Measurements from ENCODE around the gene THAP3.

Gene THAP3

DNA sequence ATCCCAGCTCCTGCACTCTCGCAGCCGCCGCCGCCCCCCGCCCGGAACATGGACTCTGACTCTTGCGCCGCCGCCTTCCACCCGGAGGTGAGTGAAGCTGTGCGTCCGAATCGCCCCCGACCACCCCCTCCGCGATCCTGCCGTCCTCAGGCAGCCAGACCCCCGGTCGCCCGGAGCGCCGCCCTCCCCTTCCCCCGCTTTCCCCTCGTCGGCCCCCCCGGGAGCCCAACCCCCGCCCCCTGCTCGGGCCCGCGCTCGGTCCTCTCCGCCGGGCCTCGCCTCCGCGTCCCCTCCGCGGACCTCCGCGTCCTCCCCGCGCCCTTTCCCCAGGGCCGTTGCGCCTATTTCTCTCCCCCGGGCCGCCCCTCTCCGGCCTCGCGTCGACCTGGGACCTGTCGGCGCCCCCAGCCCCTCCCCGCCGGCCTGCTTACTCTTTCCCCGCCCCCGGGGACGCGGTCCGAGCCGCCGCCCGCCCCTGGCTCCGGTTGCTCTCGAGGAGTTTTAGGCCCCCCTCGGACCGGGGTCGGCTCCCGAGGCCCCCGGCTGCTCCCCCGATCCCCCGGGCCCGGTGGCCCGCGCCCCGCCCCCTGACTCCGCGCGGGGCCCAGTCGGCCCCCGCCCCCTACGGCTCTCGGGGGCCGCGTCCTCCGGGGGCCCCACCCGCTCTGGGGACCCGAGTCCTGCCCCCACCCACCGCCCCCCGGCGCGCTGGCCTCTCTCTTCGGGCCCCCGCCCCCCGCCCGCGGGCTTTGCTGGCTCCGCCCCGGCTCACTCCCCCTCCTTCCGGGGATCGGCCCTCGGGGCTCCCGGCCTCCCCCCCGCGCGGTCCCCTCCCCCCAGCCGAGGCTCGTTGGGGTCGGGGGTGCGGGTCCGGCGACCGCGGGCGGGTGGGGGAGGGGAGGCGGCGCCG, 10.4 kb upstream of the THAP3 start:
- TF ChIP-seq, protein P1, sequence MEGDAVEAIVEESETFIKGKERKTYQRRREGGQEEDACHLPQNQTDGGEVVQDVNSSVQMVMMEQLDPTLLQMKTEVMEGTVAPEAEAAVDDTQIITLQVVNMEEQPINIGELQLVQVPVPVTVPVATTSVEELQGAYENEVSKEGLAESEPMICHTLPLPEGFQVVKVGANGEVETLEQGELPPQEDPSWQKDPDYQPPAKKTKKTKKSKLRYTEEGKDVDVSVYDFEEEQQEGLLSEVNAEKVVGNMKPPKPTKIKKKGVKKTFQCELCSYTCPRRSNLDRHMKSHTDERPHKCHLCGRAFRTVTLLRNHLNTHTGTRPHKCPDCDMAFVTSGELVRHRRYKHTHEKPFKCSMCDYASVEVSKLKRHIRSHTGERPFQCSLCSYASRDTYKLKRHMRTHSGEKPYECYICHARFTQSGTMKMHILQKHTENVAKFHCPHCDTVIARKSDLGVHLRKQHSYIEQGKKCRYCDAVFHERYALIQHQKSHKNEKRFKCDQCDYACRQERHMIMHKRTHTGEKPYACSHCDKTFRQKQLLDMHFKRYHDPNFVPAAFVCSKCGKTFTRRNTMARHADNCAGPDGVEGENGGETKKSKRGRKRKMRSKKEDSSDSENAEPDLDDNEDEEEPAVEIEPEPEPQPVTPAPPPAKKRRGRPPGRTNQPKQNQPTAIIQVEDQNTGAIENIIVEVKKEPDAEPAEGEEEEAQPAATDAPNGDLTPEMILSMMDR (IDR thresholded peaks at IDR 0.05; ENCODE audit: borderline replicate concordance, insufficient read depth, low read depth, low read length), result no peak
- peak overlapping the region; percentile 94 for H3K4me3 ChIP-seq (ENCODE audit: low read depth, low read length)

DNA sequence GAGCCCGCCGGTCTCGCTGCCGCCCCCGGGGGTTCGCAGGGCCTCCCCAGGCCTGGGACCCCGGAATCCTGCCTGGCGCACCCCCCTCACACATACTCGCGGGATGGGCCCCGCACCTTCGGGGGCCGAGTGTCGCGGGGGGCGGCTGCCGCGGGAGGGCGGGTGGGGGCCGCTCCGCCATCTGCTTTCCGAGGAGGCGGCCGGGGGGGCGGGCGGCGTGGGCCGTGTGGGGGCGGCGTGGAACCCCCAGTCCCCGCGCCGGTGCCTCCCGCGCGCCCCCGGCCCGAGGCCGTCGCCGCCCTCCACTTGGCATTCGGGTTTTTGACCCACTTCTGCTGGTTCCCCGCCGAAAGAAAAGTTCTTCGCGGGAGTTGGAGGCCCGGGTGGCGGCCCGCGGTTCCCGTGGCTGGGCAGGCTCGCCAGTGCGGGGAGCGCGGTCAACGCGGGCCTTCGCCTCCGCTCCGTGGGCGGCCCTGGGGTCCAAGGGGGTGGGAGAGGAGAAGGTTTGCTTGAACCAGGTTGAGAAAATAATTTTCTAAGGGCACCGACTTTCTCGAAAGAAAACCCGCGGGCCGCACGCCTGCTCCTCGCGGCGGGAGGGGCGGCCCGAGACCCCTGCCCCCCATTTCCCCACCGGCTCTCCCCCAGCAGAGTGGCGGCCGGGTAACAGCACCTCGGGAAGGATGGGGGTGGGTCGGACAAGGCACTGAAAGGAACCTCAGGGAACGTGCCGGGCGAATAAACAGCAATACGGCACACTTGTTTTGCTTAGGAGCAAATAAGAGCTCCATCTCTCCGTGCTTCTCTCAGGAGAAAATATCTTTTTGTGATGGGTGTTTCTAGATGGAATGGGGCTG, 9.5 kb upstream of the THAP3 start:
- TF ChIP-seq, protein P1 (IDR thresholded peaks at IDR 0.05; ENCODE audit: borderline replicate concordance, insufficient read depth, low read depth, low read length), result no peak
- H3K4me3 ChIP-seq (ENCODE audit: low read depth, low read length), result peak overlapping the region; percentile 94

GRCh38 chr1:6619045-6619444, 5.6 kb upstream of the THAP3 start:
- TF ChIP-seq, protein P1 (IDR thresholded peaks at IDR 0.05; ENCODE audit: borderline replicate concordance, insufficient read depth, low read depth, low read length), result no peak
- H3K4me3 ChIP-seq (ENCODE audit: low read depth, low read length), result no peak overlapping the region

- TF ChIP-seq, protein P1 (IDR thresholded peaks at IDR 0.05; ENCODE audit: borderline replicate concordance, insufficient read depth, low read depth, low read length), result no peak
- no peak overlapping the region for H3K4me3 ChIP-seq (ENCODE audit: low read depth, low read length)
These were observed 3.0 kb upstream of the THAP3 start for GRCh38 chr1:6621429-6622391.

- TF ChIP-seq, protein P1 (IDR thresholded peaks at IDR 0.05; ENCODE audit: borderline replicate concordance, insufficient read depth, low read depth, low read length), result no peak
These were observed 2.1 kb upstream of the THAP3 start for GRCh38 chr1:6622396-6623152.

More at GRCh38 chr1:6622396-6623152, 2.1 kb upstream of the THAP3 start:
- H3K4me3 ChIP-seq (ENCODE audit: low read depth, low read length), result no peak overlapping the region
